ENCODE results near the gene PARM1.

DNA sequence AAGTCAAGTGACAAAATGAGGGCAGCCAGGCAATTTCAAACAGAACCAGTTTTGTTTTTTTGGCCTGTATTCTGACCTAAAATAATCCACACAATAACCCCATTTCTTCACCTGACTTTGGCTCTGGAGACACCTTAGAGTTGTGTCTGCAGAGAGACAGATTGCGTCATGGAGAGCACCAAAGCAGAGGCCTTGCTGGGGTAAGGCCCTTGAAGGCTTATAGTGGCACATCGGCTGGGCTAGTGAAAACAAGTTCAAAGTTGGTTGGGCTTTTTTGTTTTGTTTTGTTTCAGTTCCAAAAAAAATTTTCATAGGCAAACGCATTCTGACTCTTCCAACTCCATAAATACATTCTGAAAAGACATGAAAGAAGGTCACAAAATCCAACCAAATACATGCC lies 34.4 kb downstream of the PARM1 start:
- TF ChIP-seq, protein P1, sequence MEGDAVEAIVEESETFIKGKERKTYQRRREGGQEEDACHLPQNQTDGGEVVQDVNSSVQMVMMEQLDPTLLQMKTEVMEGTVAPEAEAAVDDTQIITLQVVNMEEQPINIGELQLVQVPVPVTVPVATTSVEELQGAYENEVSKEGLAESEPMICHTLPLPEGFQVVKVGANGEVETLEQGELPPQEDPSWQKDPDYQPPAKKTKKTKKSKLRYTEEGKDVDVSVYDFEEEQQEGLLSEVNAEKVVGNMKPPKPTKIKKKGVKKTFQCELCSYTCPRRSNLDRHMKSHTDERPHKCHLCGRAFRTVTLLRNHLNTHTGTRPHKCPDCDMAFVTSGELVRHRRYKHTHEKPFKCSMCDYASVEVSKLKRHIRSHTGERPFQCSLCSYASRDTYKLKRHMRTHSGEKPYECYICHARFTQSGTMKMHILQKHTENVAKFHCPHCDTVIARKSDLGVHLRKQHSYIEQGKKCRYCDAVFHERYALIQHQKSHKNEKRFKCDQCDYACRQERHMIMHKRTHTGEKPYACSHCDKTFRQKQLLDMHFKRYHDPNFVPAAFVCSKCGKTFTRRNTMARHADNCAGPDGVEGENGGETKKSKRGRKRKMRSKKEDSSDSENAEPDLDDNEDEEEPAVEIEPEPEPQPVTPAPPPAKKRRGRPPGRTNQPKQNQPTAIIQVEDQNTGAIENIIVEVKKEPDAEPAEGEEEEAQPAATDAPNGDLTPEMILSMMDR (IDR thresholded peaks at IDR 0.05), result no peak
- TF ChIP-seq EZH2 (IDR thresholded peaks at IDR 0.05) (no peak), EZH2phosphoT487 (IDR thresholded peaks at IDR 0.05) (no peak)
